Measurements from ENCODE around the gene TM9SF2.

DNA sequence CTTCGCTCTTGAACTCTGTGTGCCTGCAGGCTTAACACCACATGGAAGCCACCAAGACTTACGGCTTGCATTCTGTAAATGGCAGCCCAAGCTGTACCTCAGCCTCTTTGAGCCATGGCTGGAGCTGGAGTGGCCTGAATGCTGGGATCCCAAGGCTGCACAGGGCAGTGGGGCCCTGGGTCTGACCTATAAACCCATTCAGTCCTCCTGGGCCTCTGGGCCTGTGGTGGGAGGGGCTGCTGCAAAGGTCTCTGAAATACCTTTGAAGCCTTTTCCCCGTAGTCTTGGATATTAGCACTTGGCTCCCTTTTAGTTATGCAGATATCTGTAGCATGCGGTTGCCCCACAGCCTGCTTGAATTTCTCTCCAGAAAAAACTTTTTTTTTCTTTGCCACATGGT lies 8.2 kb downstream of the TM9SF2 start:
- TF ChIP-seq, protein P1, sequence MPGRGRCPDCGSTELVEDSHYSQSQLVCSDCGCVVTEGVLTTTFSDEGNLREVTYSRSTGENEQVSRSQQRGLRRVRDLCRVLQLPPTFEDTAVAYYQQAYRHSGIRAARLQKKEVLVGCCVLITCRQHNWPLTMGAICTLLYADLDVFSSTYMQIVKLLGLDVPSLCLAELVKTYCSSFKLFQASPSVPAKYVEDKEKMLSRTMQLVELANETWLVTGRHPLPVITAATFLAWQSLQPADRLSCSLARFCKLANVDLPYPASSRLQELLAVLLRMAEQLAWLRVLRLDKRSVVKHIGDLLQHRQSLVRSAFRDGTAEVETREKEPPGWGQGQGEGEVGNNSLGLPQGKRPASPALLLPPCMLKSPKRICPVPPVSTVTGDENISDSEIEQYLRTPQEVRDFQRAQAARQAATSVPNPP (IDR thresholded peaks at IDR 0.05; ENCODE audit: borderline replicate concordance, insufficient read depth, insufficient read length) = no peak
- TF ChIP-seq, protein P2, sequence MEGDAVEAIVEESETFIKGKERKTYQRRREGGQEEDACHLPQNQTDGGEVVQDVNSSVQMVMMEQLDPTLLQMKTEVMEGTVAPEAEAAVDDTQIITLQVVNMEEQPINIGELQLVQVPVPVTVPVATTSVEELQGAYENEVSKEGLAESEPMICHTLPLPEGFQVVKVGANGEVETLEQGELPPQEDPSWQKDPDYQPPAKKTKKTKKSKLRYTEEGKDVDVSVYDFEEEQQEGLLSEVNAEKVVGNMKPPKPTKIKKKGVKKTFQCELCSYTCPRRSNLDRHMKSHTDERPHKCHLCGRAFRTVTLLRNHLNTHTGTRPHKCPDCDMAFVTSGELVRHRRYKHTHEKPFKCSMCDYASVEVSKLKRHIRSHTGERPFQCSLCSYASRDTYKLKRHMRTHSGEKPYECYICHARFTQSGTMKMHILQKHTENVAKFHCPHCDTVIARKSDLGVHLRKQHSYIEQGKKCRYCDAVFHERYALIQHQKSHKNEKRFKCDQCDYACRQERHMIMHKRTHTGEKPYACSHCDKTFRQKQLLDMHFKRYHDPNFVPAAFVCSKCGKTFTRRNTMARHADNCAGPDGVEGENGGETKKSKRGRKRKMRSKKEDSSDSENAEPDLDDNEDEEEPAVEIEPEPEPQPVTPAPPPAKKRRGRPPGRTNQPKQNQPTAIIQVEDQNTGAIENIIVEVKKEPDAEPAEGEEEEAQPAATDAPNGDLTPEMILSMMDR (IDR thresholded peaks at IDR 0.05 in 2 of 3, conservative IDR thresholded peaks at IDR 0.05 in 1 of 3; ENCODE audit: insufficient read depth in 2 of 3, low read depth in 1 of 3, low read length in 3 of 3) = no peak
- TF ChIP-seq, protein P3, sequence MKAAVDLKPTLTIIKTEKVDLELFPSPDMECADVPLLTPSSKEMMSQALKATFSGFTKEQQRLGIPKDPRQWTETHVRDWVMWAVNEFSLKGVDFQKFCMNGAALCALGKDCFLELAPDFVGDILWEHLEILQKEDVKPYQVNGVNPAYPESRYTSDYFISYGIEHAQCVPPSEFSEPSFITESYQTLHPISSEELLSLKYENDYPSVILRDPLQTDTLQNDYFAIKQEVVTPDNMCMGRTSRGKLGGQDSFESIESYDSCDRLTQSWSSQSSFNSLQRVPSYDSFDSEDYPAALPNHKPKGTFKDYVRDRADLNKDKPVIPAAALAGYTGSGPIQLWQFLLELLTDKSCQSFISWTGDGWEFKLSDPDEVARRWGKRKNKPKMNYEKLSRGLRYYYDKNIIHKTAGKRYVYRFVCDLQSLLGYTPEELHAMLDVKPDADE (conservative IDR thresholded peaks at IDR 0.05; ENCODE audit: control insufficient read depth, low read depth, low read length) = no peak
- TF ChIP-seq ZSCAN29 (IDR thresholded peaks at IDR 0.05) = no peak
- no peak for TF ChIP-seq NR2C1 (IDR thresholded peaks at IDR 0.05)
- no peak for TF ChIP-seq NR2C1 (tag; IDR thresholded peaks at IDR 0.05)
- TF ChIP-seq, protein P4, sequence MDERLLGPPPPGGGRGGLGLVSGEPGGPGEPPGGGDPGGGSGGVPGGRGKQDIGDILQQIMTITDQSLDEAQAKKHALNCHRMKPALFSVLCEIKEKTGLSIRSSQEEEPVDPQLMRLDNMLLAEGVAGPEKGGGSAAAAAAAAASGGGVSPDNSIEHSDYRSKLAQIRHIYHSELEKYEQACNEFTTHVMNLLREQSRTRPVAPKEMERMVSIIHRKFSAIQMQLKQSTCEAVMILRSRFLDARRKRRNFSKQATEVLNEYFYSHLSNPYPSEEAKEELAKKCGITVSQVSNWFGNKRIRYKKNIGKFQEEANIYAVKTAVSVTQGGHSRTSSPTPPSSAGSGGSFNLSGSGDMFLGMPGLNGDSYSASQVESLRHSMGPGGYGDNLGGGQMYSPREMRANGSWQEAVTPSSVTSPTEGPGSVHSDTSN (CRISPR knock-in tag; IDR thresholded peaks at IDR 0.05; ENCODE audit: low read depth) = no peak
- TF ChIP-seq, protein P4 (tag; conservative IDR thresholded peaks at IDR 0.05; ENCODE audit: low read depth) = no peak
- no peak for TF ChIP-seq YY1 (IDR thresholded peaks at IDR 0.05; ENCODE audit: borderline replicate concordance in 1 of 3, control insufficient read depth in 1 of 3, extremely low read depth in 1 of 3, insufficient read depth in 3 of 3, insufficient read length in 1 of 3, insufficient replicate concordance in 2 of 3, low read depth in 1 of 3, low read length in 2 of 3)
- TF ChIP-seq KDM4B (IDR thresholded peaks at IDR 0.05; ENCODE audit: borderline replicate concordance in 2 of 2, low read depth in 1 of 2) = no peak
